ENCODE results near the gene TM7SF2. TPM values are rescaled to one million over a fixed set of nuclear protein-coding genes. Genes with fewer than 3 reads are reported as not detected.
A peak's percentile ranks its signal among the peaks of the same experiment; 100 is the strongest.

The TM7SF2 gene
- total and polyA plus RNA-seq, 7 experiments from 2014 or later = 15.0 to 37.8 (median 22.6) TPM

GRCh38 chr11:65067446-65067845 lies 44.2 kb upstream of the TM7SF2 start:
- no peaks in the 10 kb centered on the region for H3K27me3 Mint-ChIP-seq
- no peak for ATAC-seq
- Histone ChIP-seq H3K27ac (ENCODE audit: low read depth, low read length) (no peak overlapping the region), H3K4me1 (ENCODE audit: control insufficient read depth in 2 of 2, insufficient read depth in 2 of 2, low read length in 2 of 2) (no peaks in the 10 kb centered on the region), H3K4me3 (ENCODE audit: low read length) (no peak overlapping the region), H3K36me3 (ENCODE audit: control insufficient read depth in 2 of 3, insufficient read depth in 3 of 3, low read length in 3 of 3) (no peaks in the 10 kb centered on the region), H3K27me3 (ENCODE audit: control insufficient read depth in 2 of 2, insufficient read depth in 2 of 2, low read length in 2 of 2) (no peaks in the 10 kb centered on the region), H3K9me3 (ENCODE audit: control insufficient read depth in 2 of 3, low read length in 3 of 3) (no peaks in the 10 kb centered on the region)
- ChIA-PET CTCF (no interaction called here), POLR2A (no interaction called here)
- H3K4me1 Mint-ChIP-seq = peaks cover 0 to under 1% (median 0%) of the 10 kb centered on the region in 7 donors
- H3K9me3 Mint-ChIP-seq = no peaks in the 10 kb centered on the region
- no peak overlapping the region for H3K27ac Mint-ChIP-seq
- H3K4me3 Mint-ChIP-seq = no peak overlapping the region
- no peaks in the 10 kb centered on the region for H3K36me3 Mint-ChIP-seq
- DNase-seq = peak in 1 of 9 donors; percentile 3
- intact Hi-C loops (cut with micrococcal nuclease) = no loop called here

- CTCF ChIA-PET = no interaction called here
- Mint-ChIP-seq H3K4me1 (peaks cover 0 to 3% (median 0%) of the 10 kb centered on the region in 7 donors), H3K27ac (no peak overlapping the region), H3K27me3 (no peaks in the 10 kb centered on the region), H3K36me3 (no peaks in the 10 kb centered on the region), H3K9me3 (no peaks in the 10 kb centered on the region), H3K4me3 (no peak overlapping the region)
- H3K36me3 ChIP-seq (ENCODE audit: control insufficient read depth in 2 of 3, insufficient read depth in 3 of 3, low read length in 3 of 3) = no peaks in the 10 kb centered on the region
- no peak overlapping the region for H3K4me3 ChIP-seq (ENCODE audit: low read length)
- H3K27me3 ChIP-seq (ENCODE audit: control insufficient read depth in 2 of 2, insufficient read depth in 2 of 2, low read length in 2 of 2) = no peaks in the 10 kb centered on the region
- H3K27ac ChIP-seq (ENCODE audit: low read depth, low read length) = no peak overlapping the region
- H3K4me1 ChIP-seq (ENCODE audit: control insufficient read depth in 2 of 2, insufficient read depth in 2 of 2, low read length in 2 of 2) = no peaks in the 10 kb centered on the region
- no peak for DNase-seq
- no peaks in the 10 kb centered on the region for H3K9me3 ChIP-seq (ENCODE audit: control insufficient read depth in 2 of 3, low read length in 3 of 3)
- intact Hi-C loops (cut with micrococcal nuclease) = no loop called here
- POLR2A ChIA-PET = no interaction called here
- ATAC-seq = no peak
Observed at GRCh38 chr11:65069217-65069616, 42.5 kb upstream of the TM7SF2 start.

DNA sequence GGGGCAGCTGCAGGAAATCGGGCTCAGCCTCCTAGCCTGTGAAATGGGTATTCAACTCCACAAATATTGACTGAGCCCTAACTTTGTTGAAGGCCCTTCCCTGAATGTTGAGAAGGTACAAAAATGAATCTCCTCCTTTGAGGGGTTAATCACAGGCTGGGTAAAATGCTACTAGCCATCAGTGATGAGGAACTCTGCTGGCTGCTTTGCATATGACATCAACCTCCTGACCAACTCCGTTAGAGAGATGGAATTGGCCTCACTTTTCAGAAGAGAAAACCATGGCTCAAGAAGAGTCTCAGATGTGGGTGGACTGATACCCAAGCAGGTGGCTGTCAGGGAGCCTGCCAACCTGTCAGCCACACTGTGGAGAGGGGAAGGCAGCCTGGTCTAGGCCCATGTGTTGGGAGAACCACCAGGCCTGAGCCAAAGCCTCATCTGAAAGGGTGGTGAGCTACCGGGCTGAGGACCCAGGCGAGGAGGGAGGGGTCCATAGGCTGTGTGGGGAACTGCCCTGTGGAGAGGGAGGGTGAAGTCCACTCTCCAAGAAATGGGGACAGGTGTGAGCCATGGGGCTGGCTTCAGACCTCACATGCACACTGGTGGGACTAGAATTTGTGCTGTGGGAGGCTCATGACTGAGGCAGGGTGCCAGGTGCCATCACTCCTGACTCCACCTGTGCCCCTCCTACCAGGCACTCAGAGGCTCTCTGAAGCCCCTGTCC lies 39.6 kb upstream of the TM7SF2 start:
- DNase-seq (no peak), ATAC-seq (no peak)
- Mint-ChIP-seq H3K36me3 (peaks cover 0 to 2% (median 0%) of the 10 kb centered on the region in 5 donors), H3K27ac (peak overlapping the region in 1 of 9 donors; percentile 32), H3K4me1 (peaks cover 0 to 10% (median 0%) of the 10 kb centered on the region in 7 donors), H3K27me3 (no peaks in the 10 kb centered on the region), H3K4me3 (no peak overlapping the region), H3K9me3 (no peaks in the 10 kb centered on the region)
- ChIA-PET POLR2A (no interaction called here), CTCF (interaction anchor here (0.7 kb wide), 1 partner anchor 137 kb away, joined by 4 read pairs; no protein-coding TSS in a partner anchor)
- Histone ChIP-seq H3K4me3 (ENCODE audit: low read length) (no peak overlapping the region), H3K27ac (ENCODE audit: low read depth, low read length) (no peak overlapping the region), H3K27me3 (ENCODE audit: control insufficient read depth in 2 of 2, insufficient read depth in 2 of 2, low read length in 2 of 2) (no peaks in the 10 kb centered on the region), H3K36me3 (ENCODE audit: control insufficient read depth in 2 of 3, insufficient read depth in 3 of 3, low read length in 3 of 3) (no peaks in the 10 kb centered on the region), H3K9me3 (ENCODE audit: control insufficient read depth in 2 of 3, low read length in 3 of 3) (no peaks in the 10 kb centered on the region), H3K4me1 (ENCODE audit: control insufficient read depth in 2 of 2, insufficient read depth in 2 of 2, low read length in 2 of 2) (no peaks in the 10 kb centered on the region)
- intact Hi-C loops (cut with micrococcal nuclease) = no loop called here

- Histone ChIP-seq H3K9me3 (ENCODE audit: control insufficient read depth in 2 of 3, low read length in 3 of 3) (no peaks in the 10 kb centered on the region), H3K27me3 (ENCODE audit: control insufficient read depth in 2 of 2, insufficient read depth in 2 of 2, low read length in 2 of 2) (no peaks in the 10 kb centered on the region), H3K27ac (ENCODE audit: low read depth, low read length) (no peak overlapping the region), H3K4me3 (ENCODE audit: low read length) (no peak overlapping the region), H3K36me3 (ENCODE audit: control insufficient read depth in 2 of 3, insufficient read depth in 3 of 3, low read length in 3 of 3) (no peaks in the 10 kb centered on the region), H3K4me1 (ENCODE audit: control insufficient read depth in 2 of 2, insufficient read depth in 2 of 2, low read length in 2 of 2) (no peaks in the 10 kb centered on the region)
- Mint-ChIP-seq H3K36me3 (peaks cover 0 to 2% (median 0%) of the 10 kb centered on the region in 5 donors), H3K27ac (peak overlapping the region in 1 of 9 donors; percentile 32), H3K4me1 (peaks cover 0 to 10% (median 0%) of the 10 kb centered on the region in 7 donors), H3K9me3 (no peaks in the 10 kb centered on the region), H3K27me3 (no peaks in the 10 kb centered on the region), H3K4me3 (no peak overlapping the region)
- no peak for DNase-seq
- intact Hi-C loops (cut with micrococcal nuclease) = no loop called here
- ChIA-PET CTCF (no interaction called here), POLR2A (no interaction called here)
- no peak for ATAC-seq
Observed at GRCh38 chr11:65072631-65072966, 39.1 kb upstream of the TM7SF2 start.

- H3K36me3 Mint-ChIP-seq = peaks cover 0 to 11% (median 0%) of the 10 kb centered on the region in 5 donors
- Histone ChIP-seq H3K4me3 (ENCODE audit: low read length) (no peak overlapping the region), H3K27ac (ENCODE audit: low read depth, low read length) (no peak overlapping the region), H3K27me3 (ENCODE audit: control insufficient read depth in 2 of 2, insufficient read depth in 2 of 2, low read length in 2 of 2) (no peaks in the 10 kb centered on the region), H3K4me1 (ENCODE audit: control insufficient read depth in 2 of 2, insufficient read depth in 2 of 2, low read length in 2 of 2) (no peaks in the 10 kb centered on the region), H3K9me3 (ENCODE audit: control insufficient read depth in 2 of 3, low read length in 3 of 3) (no peaks in the 10 kb centered on the region), H3K36me3 (ENCODE audit: control insufficient read depth in 2 of 3, insufficient read depth in 3 of 3, low read length in 3 of 3) (no peaks in the 10 kb centered on the region)
- DNase-seq (no peak), ATAC-seq (no peak)
- H3K4me3 Mint-ChIP-seq = no peak overlapping the region
- H3K4me1 Mint-ChIP-seq = peaks cover 3 to 42% (median 7%) of the 10 kb centered on the region in 7 donors
- ChIA-PET CTCF (interaction anchor here (1.3 to 1.4 kb wide), 2 partner anchors 14 to 62 kb away, joined by 3 to 5 read pairs; no protein-coding TSS in a partner anchor), POLR2A (no interaction called here)
- peaks cover 0 to 2% (median 0%) of the 10 kb centered on the region in 11 donors for H3K9me3 Mint-ChIP-seq
- H3K27ac Mint-ChIP-seq = peak overlapping the region in 4 of 9 donors; percentile 9 to 83 (median 48)
- H3K27me3 Mint-ChIP-seq = no peaks in the 10 kb centered on the region
- intact Hi-C loops (cut with micrococcal nuclease) = no loop called here
Observed at GRCh38 chr11:65077451-65077850, 34.2 kb upstream of the TM7SF2 start.

GRCh38 chr11:65078151-65078550 lies 33.5 kb upstream of the TM7SF2 start:
- H3K27me3 Mint-ChIP-seq = no peaks in the 10 kb centered on the region
- H3K36me3 Mint-ChIP-seq = peaks cover 0 to 15% (median 0%) of the 10 kb centered on the region in 5 donors
- no peaks in the 10 kb centered on the region for H3K36me3 ChIP-seq (ENCODE audit: control insufficient read depth in 2 of 3, insufficient read depth in 3 of 3, low read length in 3 of 3)
- H3K27ac ChIP-seq (ENCODE audit: low read depth, low read length) = no peak overlapping the region
- H3K27ac Mint-ChIP-seq = peak overlapping the region; percentile 9 to 83 (median 63)
- no peaks in the 10 kb centered on the region for H3K27me3 ChIP-seq (ENCODE audit: control insufficient read depth in 2 of 2, insufficient read depth in 2 of 2, low read length in 2 of 2)
- POLR2A ChIA-PET = interaction anchor here (0.6 kb wide), 2 partner anchors 25 to 40 kb away, joined by 3 read pairs; no protein-coding TSS in a partner anchor
- no peaks in the 10 kb centered on the region for H3K9me3 ChIP-seq (ENCODE audit: control insufficient read depth in 2 of 3, low read length in 3 of 3)
- H3K4me3 Mint-ChIP-seq = peak overlapping the region in 1 of 10 donors; percentile 48
- ATAC-seq = peak; percentile 97
- H3K4me1 ChIP-seq (ENCODE audit: control insufficient read depth in 2 of 2, insufficient read depth in 2 of 2, low read length in 2 of 2) = no peaks in the 10 kb centered on the region
- no peak overlapping the region for H3K4me3 ChIP-seq (ENCODE audit: low read length)
- CTCF ChIA-PET = interaction anchor here (1.3 to 2.0 kb wide), 2 partner anchors 63 to 66 kb away, joined by 5 to 6 read pairs; no protein-coding TSS in a partner anchor
- H3K4me1 Mint-ChIP-seq = peaks cover 3 to 48% (median 7%) of the 10 kb centered on the region in 7 donors
- DNase-seq = peak; percentile 47 to 71 (median 64)
- peaks cover 0 to 2% (median 0%) of the 10 kb centered on the region in 11 donors for H3K9me3 Mint-ChIP-seq
- intact Hi-C loops (cut with micrococcal nuclease) = loop anchor here (1.0 to 2.0 kb wide), 4 partner anchors 19 to 65 kb away; partner anchors contain the start of genes SAC3D1 (in 1 of the 2), SNX15 (in 1 of the 2) and VPS51 (in 1 of the 2)
